Suprapubic skin (tissue), 4 donors: ENCODE measurements around the gene CCDC32. TPM values are rescaled to one million over a fixed set of nuclear protein-coding genes. Genes with fewer than 3 reads are reported as not detected.

Source experiments
- DNase-seq, 2 donors: peaks; one replicate each; pipeline ENCODE4 v3.0.0-alpha.2; 2019; ENCODE audit warnings: low spot score in 2 of 2
- H3K27ac ChIP-seq: fragments of 200-600 bp; sonication (generic); one replicate; pipeline ENCODE4 v1.5.1; 2019
- H3K27me3 ChIP-seq: fragments of 200-600 bp; sonication (generic); one replicate; pipeline ENCODE4 v1.5.1; 2019
- H3K36me3 ChIP-seq: fragments of 200-600 bp; sonication (generic); one replicate; pipeline ENCODE4 v1.5.1; 2019
- H3K4me1 ChIP-seq: fragments of 200-600 bp; sonication (generic); one replicate; pipeline ENCODE4 v1.5.1; 2019
- H3K4me3 ChIP-seq: fragments of 200-600 bp; sonication (generic); one replicate; pipeline ENCODE4 v1.5.1; 2019; ENCODE audit warnings: mild to moderate bottlenecking
- H3K9me3 ChIP-seq: fragments of 200-600 bp; sonication (generic); one replicate; pipeline ENCODE4 v1.5.1; 2019
- CTCF ChIP-seq, 2 donors: fragments of 200-600 bp in 1 of 2; fragments of 450-650 bp in 1 of 2; sonication (generic) in 1 of 2; IDR thresholded peaks; one replicate each; pipeline ENCODE4 v1.5.1; 2016 to 2019; ENCODE audit warnings: antibody characterized with exemption in 2 of 2, mild to moderate bottlenecking in 1 of 2, moderate library complexity in 1 of 2
- EP300 ChIP-seq: sonication (generic); formaldehyde crosslinking; IDR thresholded peaks from one replicate; pipeline ENCODE4 v1.6.1; 2017; ENCODE audit warnings: antibody characterized with exemption
- POLR2A ChIP-seq, 2 donors: fragments of 450-650 bp; IDR thresholded peaks; one replicate each; pipeline ENCODE4 v1.6.1; 2017; ENCODE audit warnings: antibody characterized with exemption in 2 of 2, mild to moderate bottlenecking in 2 of 2, moderate library complexity in 2 of 2
- POLR2AphosphoS5 ChIP-seq, 3 donors: sonication (generic); formaldehyde crosslinking; IDR thresholded peaks; one replicate each; pipeline ENCODE4 v1.6.1; 2017; ENCODE audit warnings: antibody characterized with exemption in 3 of 3
- WGBS: methylation state at CpG from one replicate; pipeline ENCODE4 v1.1.5; 2018; 5-methylcytosine and 5-hydroxymethylcytosine counted together
- total RNA-seq, 4 donors: library from RNA; depleted of rRNA; stranded (reverse); fragments of >200 nt; gene quantifications; one replicate each; pipeline ENCODE4 v1.1.0, GENCODE V29; 2016

Gene CCDC32
- total RNA-seq, 4 donors from 2014 or later: 13.4 to 27.6 (median 19.6) TPM

GRCh38 chr15:40593588-40594428 is 29.0 kb upstream of the CCDC32 start, which contains the start of gene KNL1:
TSS of gene KNL1 (plus strand) at chr15:40594249. CDS start at chr15:40602932, 8,683 bp downstream.
- Histone ChIP-seq H3K4me3 (peak within 1 kb of the TSS; percentile 68), H3K36me3 (no peaks in the 10 kb centered on the region), H3K27ac (peak within 1 kb of the TSS; percentile 91), H3K9me3 (no peaks in the 10 kb centered on the region), H3K27me3 (no peaks in the 10 kb centered on the region), H3K4me1 (peaks cover 13% of the 10 kb centered on the region)
- TF ChIP-seq POLR2AphosphoS5 (IDR thresholded peaks at IDR 0.05) (peak; percentile 61 to 99 (median 91)), EP300 (no peak)
- 3% methylated on average over 36 of the region's 41 CpGs for WGBS
- peak; percentile 93 to 94 for DNase-seq

GRCh38 chr15:40593165-40593564 is 28.3 kb upstream of the CCDC32 start:
- DNase-seq: no peak
- 62% methylated on average over 2 of the region's 2 CpGs for WGBS
- no peaks in the 10 kb centered on the region for H3K9me3 ChIP-seq
- H3K4me1 ChIP-seq: peaks cover 13% of the 10 kb centered on the region
- TF ChIP-seq EP300 (no peak), CTCF (IDR thresholded peaks at IDR 0.05) (no peak), POLR2AphosphoS5 (IDR thresholded peaks at IDR 0.05) (no peak), POLR2A (IDR thresholded peaks at IDR 0.05) (no peak)
- no peak overlapping the region for H3K27ac ChIP-seq
- H3K36me3 ChIP-seq: no peaks in the 10 kb centered on the region
- H3K4me3 ChIP-seq: peak overlapping the region; percentile 68
- H3K27me3 ChIP-seq: no peaks in the 10 kb centered on the region

GRCh38 chr15:40591389-40591788 is 26.5 kb upstream of the CCDC32 start:
- H3K27me3 ChIP-seq: no peaks in the 10 kb centered on the region
- WGBS: 76% methylated on average over 8 of the region's 8 CpGs
- H3K4me1 ChIP-seq: peaks cover 13% of the 10 kb centered on the region
- H3K4me3 ChIP-seq: no peak overlapping the region
- TF ChIP-seq CTCF (IDR thresholded peaks at IDR 0.05) (no peak), EP300 (no peak), POLR2A (IDR thresholded peaks at IDR 0.05) (no peak), POLR2AphosphoS5 (IDR thresholded peaks at IDR 0.05) (no peak)
- no peak overlapping the region for H3K27ac ChIP-seq
- H3K9me3 ChIP-seq: no peaks in the 10 kb centered on the region
- no peaks in the 10 kb centered on the region for H3K36me3 ChIP-seq
- DNase-seq: no peak

- Histone ChIP-seq H3K36me3 (no peaks in the 10 kb centered on the region), H3K27ac (no peak overlapping the region), H3K27me3 (no peaks in the 10 kb centered on the region), H3K4me3 (peak overlapping the region; percentile 40), H3K9me3 (no peaks in the 10 kb centered on the region), H3K4me1 (peaks cover 13% of the 10 kb centered on the region)
- TF ChIP-seq POLR2AphosphoS5 (IDR thresholded peaks at IDR 0.05) (no peak), POLR2A (IDR thresholded peaks at IDR 0.05) (no peak), EP300 (no peak), CTCF (IDR thresholded peaks at IDR 0.05) (no peak)
- no peak for DNase-seq
- WGBS: 56% methylated on average over 12 of the region's 12 CpGs
Measured at GRCh38 chr15:40590667-40591050, 25.8 kb upstream of the CCDC32 start.

GRCh38 chr15:40584191-40584590 is 19.3 kb upstream of the CCDC32 start:
- no peak overlapping the region for H3K4me3 ChIP-seq
- H3K27ac ChIP-seq: no peak overlapping the region
- no peaks in the 10 kb centered on the region for H3K36me3 ChIP-seq
- 42% methylated on average over 2 of the region's 2 CpGs for WGBS
- H3K27me3 ChIP-seq: no peaks in the 10 kb centered on the region
- DNase-seq: no peak
- TF ChIP-seq EP300 (no peak), POLR2A (IDR thresholded peaks at IDR 0.05) (no peak), POLR2AphosphoS5 (IDR thresholded peaks at IDR 0.05) (no peak), CTCF (IDR thresholded peaks at IDR 0.05) (no peak)
- no peaks in the 10 kb centered on the region for H3K4me1 ChIP-seq
- no peaks in the 10 kb centered on the region for H3K9me3 ChIP-seq
